C4-2B (cell line): ENCODE measurements around the gene PRND.

Experiments
- ZFX ChIP-seq: fragments of 450-650 bp; IDR thresholded peaks from 2 replicates; pipeline ENCODE4 v1.6.1; 2017
- TF ChIP-seq, protein P1 (sequence below): fragments of 450-650 bp; conservative IDR thresholded peaks from 2 replicates; pipeline ENCODE4 v1.5.1; 2017; ENCODE audit warnings: mild to moderate bottlenecking

DNA sequence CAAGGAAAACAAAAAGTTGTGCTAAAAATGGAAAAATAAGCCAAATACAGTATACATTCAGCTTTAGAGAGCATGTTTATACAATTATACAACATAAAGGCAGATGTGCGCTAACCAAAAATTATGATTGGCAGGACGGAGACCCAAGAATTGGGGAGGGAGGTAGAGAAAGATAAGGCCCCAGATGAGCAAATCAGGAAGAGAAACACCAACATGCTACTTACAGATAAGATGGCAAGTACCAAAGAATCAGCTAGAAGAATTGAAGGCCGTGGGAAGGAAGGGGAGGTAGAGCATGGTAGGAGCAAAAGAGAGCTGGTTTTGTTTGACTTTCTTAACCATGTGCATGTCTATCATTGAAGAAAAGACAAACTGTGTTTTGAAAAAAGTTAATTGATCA, 45.4 kb downstream of the PRND start:
- TF ChIP-seq, protein P1, sequence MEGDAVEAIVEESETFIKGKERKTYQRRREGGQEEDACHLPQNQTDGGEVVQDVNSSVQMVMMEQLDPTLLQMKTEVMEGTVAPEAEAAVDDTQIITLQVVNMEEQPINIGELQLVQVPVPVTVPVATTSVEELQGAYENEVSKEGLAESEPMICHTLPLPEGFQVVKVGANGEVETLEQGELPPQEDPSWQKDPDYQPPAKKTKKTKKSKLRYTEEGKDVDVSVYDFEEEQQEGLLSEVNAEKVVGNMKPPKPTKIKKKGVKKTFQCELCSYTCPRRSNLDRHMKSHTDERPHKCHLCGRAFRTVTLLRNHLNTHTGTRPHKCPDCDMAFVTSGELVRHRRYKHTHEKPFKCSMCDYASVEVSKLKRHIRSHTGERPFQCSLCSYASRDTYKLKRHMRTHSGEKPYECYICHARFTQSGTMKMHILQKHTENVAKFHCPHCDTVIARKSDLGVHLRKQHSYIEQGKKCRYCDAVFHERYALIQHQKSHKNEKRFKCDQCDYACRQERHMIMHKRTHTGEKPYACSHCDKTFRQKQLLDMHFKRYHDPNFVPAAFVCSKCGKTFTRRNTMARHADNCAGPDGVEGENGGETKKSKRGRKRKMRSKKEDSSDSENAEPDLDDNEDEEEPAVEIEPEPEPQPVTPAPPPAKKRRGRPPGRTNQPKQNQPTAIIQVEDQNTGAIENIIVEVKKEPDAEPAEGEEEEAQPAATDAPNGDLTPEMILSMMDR: no peak
- TF ChIP-seq ZFX: no peak
